ENCODE measurements around the gene ABCC3. TPM values are rescaled to one million over a fixed set of nuclear protein-coding genes. Genes with fewer than 3 reads are reported as not detected.
A peak's percentile ranks its signal among the peaks of the same experiment; 100 is the strongest.

The ABCC3 gene
- total and polyA plus RNA-seq, 9 of the 15 experiments (the other 6 are each of a cell fraction or from before 2014, with no cell fraction given): 0.03 to 1.6 (median 0.42) TPM; not detected in 5

DNA sequence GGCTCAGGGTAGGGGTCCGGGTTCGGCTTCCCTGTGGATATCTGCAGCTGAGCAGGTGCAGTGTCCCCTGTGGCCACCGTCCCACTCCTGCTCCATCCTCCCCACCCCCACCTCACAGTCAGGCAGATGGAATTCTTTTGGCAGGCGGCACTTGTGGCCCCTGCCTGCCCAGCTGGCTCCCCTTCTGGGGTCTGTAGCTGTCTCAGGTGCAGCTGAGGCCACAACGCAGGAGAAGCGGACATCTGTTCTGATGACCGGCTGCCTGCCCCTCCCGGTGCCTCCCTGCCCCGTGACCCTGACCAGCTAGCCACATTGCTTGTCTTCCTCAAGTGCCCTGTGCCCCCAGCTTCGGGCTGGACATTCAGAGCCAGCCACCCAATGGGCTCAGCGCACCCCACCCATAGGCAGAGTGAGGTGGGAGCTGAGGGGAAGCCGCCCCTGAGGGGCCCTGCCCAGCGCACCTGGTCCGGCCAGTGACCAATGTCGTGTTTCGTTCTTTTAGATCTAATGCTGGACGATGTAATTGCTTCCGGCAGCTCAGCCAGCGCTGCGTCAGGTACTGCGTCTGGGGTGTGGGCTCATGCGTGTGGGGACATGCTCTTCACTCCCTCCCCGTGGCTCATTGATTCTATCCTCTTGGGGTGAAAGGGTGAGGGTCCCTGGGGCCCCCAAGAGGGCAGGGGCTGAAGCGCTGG is 25.2 kb upstream of the ABCC3 start:
- Histone ChIP-seq H3K9me3 (replicated peaks; ENCODE audit: control insufficient read depth, insufficient read depth, low read depth, low read length) (no peaks in the 10 kb centered on the region), H3K27me3 (ENCODE audit: control insufficient read depth in 2 of 2, insufficient read depth in 2 of 2, low read length in 2 of 2) (peaks cover 41 to 90% of the 10 kb centered on the region in 2 experiments), H3K27ac (ENCODE audit: extremely low read depth, low read depth, low read length) (no peak overlapping the region), H4K20me1 (replicated peaks; ENCODE audit: control insufficient read depth, insufficient read depth, low read length) (peaks cover 9% of the 10 kb centered on the region; the same call in 1 of the 2 replicates), H3K9ac (ENCODE audit: insufficient read depth in 1 of 2, low read depth in 2 of 2, low read length in 2 of 2) (peak overlapping the region in 1 of 2 experiments; percentile 15; a peak in 1 of 4 replicates), H3K4me1 (replicated peaks in 1 of 2; ENCODE audit: control insufficient read depth in 2 of 2, insufficient read depth in 2 of 2, low read length in 2 of 2) (peaks cover 4 to 21% of the 10 kb centered on the region in 2 experiments; a peak in 3 of 5 replicates), H3K9me1 (ENCODE audit: control insufficient read depth, insufficient read depth, low read length) (no peaks in the 10 kb centered on the region), H3K4me3 (no peak overlapping the region), H3K79me2 (ENCODE audit: control insufficient read depth, insufficient read depth, low read length) (no peaks in the 10 kb centered on the region), H3K36me3 (ENCODE audit: control insufficient read depth, insufficient read depth, low read length) (no peaks in the 10 kb centered on the region), H3K4me2 (ENCODE audit: insufficient read depth, low read length) (no peak overlapping the region), H2AFZ (ENCODE audit: low read depth, low read length) (no peak overlapping the region)
- intact Hi-C loops (cut with micrococcal nuclease) (no loop called here), in situ Hi-C loops (cut with MboI) (no loop called here)
- ChIA-PET CTCF (ENCODE audit: low intra/inter-chr PET ratio) (no interaction called here), POLR2A (interaction anchor here (0.6 to 0.9 kb wide), 3 partner anchors 9 to 69 kb away, joined by 3 read pairs; no protein-coding TSS in a partner anchor)
- ATAC-seq (no peak), FAIRE-seq (no peak), DNase-seq (ENCODE audit: extremely low read depth in 1 of 4, low spot score in 3 of 4) (no peak)
- TF ChIP-seq ASH1L (IDR thresholded peaks at IDR 0.05; ENCODE audit: borderline replicate concordance, low read depth, partially characterized antibody) (no peak), ZNF778 (CRISPR knock-in tag; IDR thresholded peaks at IDR 0.05) (no peak), NFIX (CRISPR knock-in tag; IDR thresholded peaks at IDR 0.05; ENCODE audit: low read depth) (no peak), PURB (CRISPR knock-in tag; IDR thresholded peaks at IDR 0.05; ENCODE audit: low read depth) (no peak), FOSL1 (tag; conservative IDR thresholded peaks at IDR 0.05) (no peak), DPF2 (IDR thresholded peaks at IDR 0.05) (no peak), SLC30A9 (CRISPR knock-in tag; IDR thresholded peaks at IDR 0.05) (no peak), POLR2AphosphoS5 (IDR thresholded peaks at IDR 0.05; ENCODE audit: control insufficient read depth, insufficient read depth, low read depth, low read length) (no peak)
- TF ChIP-seq, protein P1, sequence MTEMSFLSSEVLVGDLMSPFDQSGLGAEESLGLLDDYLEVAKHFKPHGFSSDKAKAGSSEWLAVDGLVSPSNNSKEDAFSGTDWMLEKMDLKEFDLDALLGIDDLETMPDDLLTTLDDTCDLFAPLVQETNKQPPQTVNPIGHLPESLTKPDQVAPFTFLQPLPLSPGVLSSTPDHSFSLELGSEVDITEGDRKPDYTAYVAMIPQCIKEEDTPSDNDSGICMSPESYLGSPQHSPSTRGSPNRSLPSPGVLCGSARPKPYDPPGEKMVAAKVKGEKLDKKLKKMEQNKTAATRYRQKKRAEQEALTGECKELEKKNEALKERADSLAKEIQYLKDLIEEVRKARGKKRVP (CRISPR knock-in tag; IDR thresholded peaks at IDR 0.05): no peak
- no TSS peak for BruUV-seq (replicated peaks)
- WGBS (ENCODE audit: insufficient coverage, low coverage, missing lambda C conversion rate): 9% methylated on average over 19 of the region's 24 CpGs
